Left ventricle myocardium inferior (tissue), 1 donor: Measurements from ENCODE around the gene FKBP7. TPM values are rescaled to one million over a fixed set of nuclear protein-coding genes. Genes with fewer than 3 reads are reported as not detected.
"Not testable (repeated sequence)": the region's sequence is repeated elsewhere in the genome, so short reads cannot be mapped to it uniquely, and the experiment has no call there.

Experiments used
- DNase-seq: peaks from one replicate; pipeline ENCODE4 v3.0.0-alpha.2; 2020
- H3K27ac ChIP-seq: fragments of 200-600 bp; replicated peaks from 2 replicates; pipeline ENCODE4 v1.8.0; 2021
- H3K27me3 ChIP-seq: fragments of 200-600 bp; 2 replicates; pipeline ENCODE4 v1.8.0; 2021; ENCODE audit warnings: low read depth
- H3K36me3 ChIP-seq: fragments of 200-600 bp; 2 replicates; pipeline ENCODE4 v1.8.0; 2021
- H3K4me1 ChIP-seq: fragments of 200-600 bp; 2 replicates; pipeline ENCODE4 v1.8.0; 2021
- H3K4me3 ChIP-seq: fragments of 200-600 bp; 2 replicates; pipeline ENCODE4 v1.8.0; 2021; ENCODE audit warnings: mild to moderate bottlenecking, moderate library complexity
- H3K9me3 ChIP-seq: fragments of 200-600 bp; replicated peaks from 2 replicates; pipeline ENCODE4 v1.8.0; 2021
- intact Hi-C: fragments of 100-400 bp; cut with micrococcal nuclease; formaldehyde crosslinking; loops from one replicate; pipeline ENCODE4 v1.11.0; 2022
- total RNA-seq: library from RNA; stranded (reverse); fragmentation: NEBNext Ultra II Directional; extraction: Animal tissue kit (Norgen Biotek cat#: 25700); gene quantifications from one replicate; pipeline ENCODE4 v1.2.1, GENCODE V29; 2021
- TF ChIP-seq, protein P1 (sequence below): fragments of 200-600 bp; IDR thresholded peaks from 2 replicates; pipeline ENCODE4 v1.8.0; 2021; ENCODE audit warnings: antibody characterized with exemption, mild to moderate bottlenecking, borderline replicate concordance
- donor health status: DM: no; HTN: yes; CAD: no; lungs with severe emphysema.

Gene FKBP7
- total RNA-seq, 1 donor from 2014 or later, result 10.8 TPM

DNA sequence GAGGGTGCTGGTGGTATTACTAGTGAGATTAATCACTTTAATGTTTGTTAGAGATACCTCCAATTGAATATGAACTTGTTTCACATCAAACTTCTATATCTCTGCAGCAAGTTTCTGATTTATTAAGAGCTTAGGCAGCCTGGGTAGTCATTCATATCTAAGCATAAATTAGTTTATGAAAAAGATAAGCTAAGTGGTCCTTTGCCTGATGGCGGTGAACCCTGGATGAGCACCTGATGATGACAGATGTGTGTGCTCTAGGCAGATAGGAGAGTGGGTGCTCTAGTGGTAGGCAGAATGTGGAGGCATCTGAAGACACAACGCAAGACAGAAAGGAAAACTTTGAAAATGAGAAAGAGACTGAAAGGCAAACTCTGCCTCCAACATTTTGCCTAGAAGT is 5.0 kb downstream of the FKBP7 start:
- intact Hi-C loops, result no loop called here
- TF ChIP-seq, protein P1, sequence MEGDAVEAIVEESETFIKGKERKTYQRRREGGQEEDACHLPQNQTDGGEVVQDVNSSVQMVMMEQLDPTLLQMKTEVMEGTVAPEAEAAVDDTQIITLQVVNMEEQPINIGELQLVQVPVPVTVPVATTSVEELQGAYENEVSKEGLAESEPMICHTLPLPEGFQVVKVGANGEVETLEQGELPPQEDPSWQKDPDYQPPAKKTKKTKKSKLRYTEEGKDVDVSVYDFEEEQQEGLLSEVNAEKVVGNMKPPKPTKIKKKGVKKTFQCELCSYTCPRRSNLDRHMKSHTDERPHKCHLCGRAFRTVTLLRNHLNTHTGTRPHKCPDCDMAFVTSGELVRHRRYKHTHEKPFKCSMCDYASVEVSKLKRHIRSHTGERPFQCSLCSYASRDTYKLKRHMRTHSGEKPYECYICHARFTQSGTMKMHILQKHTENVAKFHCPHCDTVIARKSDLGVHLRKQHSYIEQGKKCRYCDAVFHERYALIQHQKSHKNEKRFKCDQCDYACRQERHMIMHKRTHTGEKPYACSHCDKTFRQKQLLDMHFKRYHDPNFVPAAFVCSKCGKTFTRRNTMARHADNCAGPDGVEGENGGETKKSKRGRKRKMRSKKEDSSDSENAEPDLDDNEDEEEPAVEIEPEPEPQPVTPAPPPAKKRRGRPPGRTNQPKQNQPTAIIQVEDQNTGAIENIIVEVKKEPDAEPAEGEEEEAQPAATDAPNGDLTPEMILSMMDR, result no peak

GRCh38 chr2:178471313-178471712 is 7.1 kb downstream of the FKBP7 start:
- H3K27ac ChIP-seq, H3K9me3 ChIP-seq, DNase-seq, H3K36me3 ChIP-seq, H3K27me3 ChIP-seq, H3K4me1 ChIP-seq, intact Hi-C loops, H3K4me3 ChIP-seq: not testable (repeated sequence)

More for the DNA sequence above, 5.0 kb downstream of the FKBP7 start:
- no peaks in the 10 kb centered on the region for H3K27me3 ChIP-seq
- no peak for DNase-seq
- no peaks in the 10 kb centered on the region for H3K36me3 ChIP-seq
- H3K27ac ChIP-seq, result no peak overlapping the region
- H3K9me3 ChIP-seq, result no peaks in the 10 kb centered on the region
- peaks cover 22% of the 10 kb centered on the region for H3K4me1 ChIP-seq
- H3K4me3 ChIP-seq, result no peak overlapping the region

DNA sequence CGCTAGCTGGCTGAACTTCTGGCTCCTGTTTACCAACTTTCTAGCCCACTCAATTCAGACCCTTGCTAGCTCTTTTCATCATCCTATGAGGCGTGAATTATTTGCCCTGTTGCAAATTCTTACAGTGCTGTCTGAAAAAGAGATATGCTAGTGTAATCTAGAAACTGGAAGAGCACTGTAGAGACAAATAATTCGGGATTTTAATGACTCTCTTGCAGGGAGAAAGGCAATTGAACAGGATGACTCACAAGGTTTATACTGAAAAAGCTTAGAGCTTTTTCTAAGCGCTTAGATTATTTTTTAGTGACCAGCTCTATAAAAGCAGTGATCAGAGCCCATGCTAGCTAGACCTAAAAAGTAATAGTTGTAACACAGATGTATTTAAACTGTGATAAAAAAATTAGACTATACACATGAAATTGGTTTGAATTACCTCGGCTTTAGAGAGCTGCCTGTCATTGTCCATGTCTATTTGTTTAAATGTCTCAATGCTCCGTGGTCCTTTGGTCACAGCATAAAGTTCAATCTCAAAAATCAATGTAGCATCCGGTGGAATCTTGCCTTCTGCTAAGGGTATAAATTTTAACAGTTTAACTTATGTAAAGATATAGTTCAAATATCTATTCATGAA is 9.1 kb downstream of the FKBP7 start:
- intact Hi-C loops, result no loop called here

DNA sequence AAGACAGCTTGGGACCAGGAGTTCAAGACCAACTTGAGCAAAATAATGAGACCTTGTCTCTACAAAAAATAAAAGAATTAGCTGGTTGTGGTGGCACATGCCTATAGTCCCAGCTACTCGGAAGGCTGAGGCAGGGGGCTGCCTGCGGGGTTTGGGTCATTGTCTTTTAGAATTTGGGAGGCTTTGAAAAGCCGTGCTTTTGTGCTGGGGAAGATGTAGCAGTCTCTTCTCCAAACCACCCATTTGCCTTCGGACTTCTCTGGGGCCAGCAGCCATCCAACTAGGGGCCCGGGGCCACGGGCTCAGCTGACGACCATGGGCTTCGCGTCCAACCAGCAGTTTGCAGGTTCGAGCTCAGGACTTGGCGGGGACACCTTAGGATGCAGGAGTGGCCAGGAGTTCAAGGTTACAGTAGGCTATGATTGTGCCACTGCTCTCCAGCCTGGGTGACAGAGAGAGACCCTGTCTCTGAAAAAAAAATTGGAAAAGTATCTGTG is 21.0 kb downstream of the FKBP7 start:
- Histone ChIP-seq H3K4me3 (no peak overlapping the region), H3K36me3 (no peaks in the 10 kb centered on the region), H3K4me1 (no peaks in the 10 kb centered on the region), H3K27ac (no peak overlapping the region), H3K27me3 (no peaks in the 10 kb centered on the region), H3K9me3 (no peaks in the 10 kb centered on the region)
- TF ChIP-seq, protein P1, result no peak
- intact Hi-C loops, result no loop called here
- DNase-seq, result no peak

More for the DNA sequence above, 9.1 kb downstream of the FKBP7 start:
- TF ChIP-seq, protein P1, result no peak
- no peak for DNase-seq
- no peaks in the 10 kb centered on the region for H3K27me3 ChIP-seq
- H3K27ac ChIP-seq, result no peak overlapping the region
- peaks cover 6% of the 10 kb centered on the region for H3K4me1 ChIP-seq
- H3K36me3 ChIP-seq, result peaks cover 14% of the 10 kb centered on the region
- no peaks in the 10 kb centered on the region for H3K9me3 ChIP-seq
- H3K4me3 ChIP-seq, result no peak overlapping the region

DNA sequence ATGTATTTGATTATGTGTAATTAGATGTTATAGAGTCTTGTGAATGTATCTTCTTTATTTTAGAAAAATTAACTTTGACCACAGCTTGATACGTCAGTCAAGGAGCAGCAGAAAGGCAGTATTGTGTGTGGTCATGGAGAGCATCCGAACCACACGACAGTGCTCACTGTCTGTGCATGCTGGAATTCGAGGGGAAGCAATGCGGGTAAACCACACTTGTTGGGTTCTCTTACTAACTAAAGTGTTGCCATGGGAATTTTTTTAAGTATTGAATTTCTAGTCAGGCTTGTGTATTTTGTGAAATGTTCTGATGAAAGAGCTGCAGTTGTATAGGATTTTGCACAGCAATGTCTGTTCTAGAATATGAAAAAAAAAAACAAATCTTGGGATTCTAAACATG is 22.5 kb downstream of the FKBP7 start:
- Histone ChIP-seq H3K9me3 (no peaks in the 10 kb centered on the region), H3K27ac (no peak overlapping the region), H3K36me3 (no peaks in the 10 kb centered on the region), H3K4me3 (no peak overlapping the region), H3K4me1 (peaks cover 11% of the 10 kb centered on the region), H3K27me3 (no peaks in the 10 kb centered on the region)
- intact Hi-C loops, result no loop called here
- TF ChIP-seq, protein P1, result no peak
- DNase-seq, result no peak

- H3K4me3 ChIP-seq, result no peak overlapping the region
- DNase-seq, result no peak
- no peaks in the 10 kb centered on the region for H3K27me3 ChIP-seq
- TF ChIP-seq, protein P1, result no peak
- intact Hi-C loops, result no loop called here
- no peak overlapping the region for H3K27ac ChIP-seq
- H3K4me1 ChIP-seq, result peaks cover 41% of the 10 kb centered on the region
- H3K36me3 ChIP-seq, result peaks cover 9% of the 10 kb centered on the region
- H3K9me3 ChIP-seq, result no peaks in the 10 kb centered on the region
These were observed 25.5 kb downstream of the FKBP7 start for GRCh38 chr2:178452870-178453269.
